Ascending aorta (tissue), 2 donors: ENCODE results near the gene PDLIM4. TPM values are rescaled to one million over a fixed set of nuclear protein-coding genes. Genes with fewer than 3 reads are reported as not detected.

Experiments used
- DNase-seq, 2 donors: peaks; one replicate each; pipeline ENCODE4 v3.0.0-alpha.2; 2019; ENCODE audit warnings: low spot score in 2 of 2
- H3K27ac ChIP-seq, 2 donors: fragments of 200-600 bp; sonication (generic); one replicate each; pipeline ENCODE4 v1.5.1; 2016 to 2017; ENCODE audit warnings: mild to moderate bottlenecking in 1 of 2
- H3K27me3 ChIP-seq: fragments of 200-600 bp; sonication (generic); one replicate; pipeline ENCODE4 v1.5.1; 2017
- H3K36me3 ChIP-seq, 2 donors: fragments of 200-600 bp; sonication (generic); one replicate each; pipeline ENCODE4 v1.5.1; 2016
- H3K4me1 ChIP-seq, 2 donors: fragments of 200-600 bp; sonication (generic); one replicate each; pipeline ENCODE4 v1.5.1; 2016 to 2017; ENCODE audit warnings: mild to moderate bottlenecking in 1 of 2
- H3K4me3 ChIP-seq, 2 donors: fragments of 200-600 bp; sonication (generic); one replicate each; pipeline ENCODE4 v1.5.1; 2016 to 2017; ENCODE audit warnings: mild to moderate bottlenecking in 1 of 2
- H3K9me3 ChIP-seq, 2 donors: fragments of 200-600 bp; sonication (generic); one replicate each; pipeline ENCODE4 v1.5.1; 2016
- CTCF ChIP-seq, 3 experiments: fragments of 200-600 bp in 2 of 3; fragments of 450-650 bp in 1 of 3; sonication (generic) in 2 of 3; IDR thresholded peaks; one replicate each; pipeline ENCODE4 v1.5.1; 2016 to 2019; ENCODE audit warnings: antibody characterized with exemption in 3 of 3, mild to moderate bottlenecking in 1 of 3, moderate library complexity in 1 of 3
- intact Hi-C: fragments of 100-400 bp; cut with DNase I; formaldehyde crosslinking; loops from one replicate; pipeline ENCODE4 v1.15.1; 2023
- total RNA-seq: library from RNA; depleted of rRNA; stranded (reverse); fragments of >200 nt; gene quantifications from one replicate; pipeline ENCODE4 v1.1.0, GENCODE V29; 2016

The PDLIM4 gene
- total RNA-seq, 1 donor from 2014 or later: 49.1 TPM

GRCh38 chr5:132227485-132228240, 29.8 kb upstream of the PDLIM4 start, which contains the start of gene P4HA2:
Gene P4HA2, minus strand, starts transcription at chr5:132227853. Its CDS starts 9,227 bp downstream, at chr5:132218626.
- Histone ChIP-seq H3K4me3 (peak within 1 kb of the TSS; percentile 61 to 83), H3K27ac (peak within 1 kb of the TSS; percentile 84 to 87), H3K27me3 (no peaks in the 10 kb centered on the region), H3K36me3 (no peaks in the 10 kb centered on the region), H3K4me1 (peaks cover 20 to 42% of the 10 kb centered on the region in 2 donors), H3K9me3 (no peaks in the 10 kb centered on the region)
- peak in 2 of 3 experiments; percentile 25 to 27 for TF ChIP-seq CTCF (IDR thresholded peaks at IDR 0.05)
- DNase-seq: peak in 1 of 2 donors; percentile 89
- intact Hi-C loops: loop anchor here (2.0 to 10.0 kb wide), 4 partner anchors 31 to 267 kb away; partner anchors contain the start of gene IRF1

- peak in 1 of 2 donors; percentile 62 for DNase-seq
Measured at GRCh38 chr5:132228241-132229035, 29.1 kb upstream of the PDLIM4 start.

GRCh38 chr5:132229236-132229635, 28.3 kb upstream of the PDLIM4 start:
- Histone ChIP-seq H3K9me3 (no peaks in the 10 kb centered on the region), H3K36me3 (no peaks in the 10 kb centered on the region), H3K27ac (no peak overlapping the region), H3K4me1 (peaks cover 8 to 27% of the 10 kb centered on the region in 2 donors), H3K27me3 (no peaks in the 10 kb centered on the region), H3K4me3 (no peak overlapping the region)
- DNase-seq: no peak
- intact Hi-C loops: loop anchor here (5.0 to 10.0 kb wide), 3 partner anchors 37 to 266 kb away; partner anchors contain the start of gene IRF1
- no peak for TF ChIP-seq CTCF (IDR thresholded peaks at IDR 0.05)

More at GRCh38 chr5:132228241-132229035, 29.1 kb upstream of the PDLIM4 start:
- intact Hi-C loops: loop anchor here (5.0 to 10.0 kb wide), 3 partner anchors 36 to 266 kb away; partner anchors contain the start of gene IRF1
- H3K9me3 ChIP-seq: no peaks in the 10 kb centered on the region
- peaks cover 13 to 34% of the 10 kb centered on the region in 2 donors for H3K4me1 ChIP-seq
- peak overlapping the region; percentile 84 to 87 for H3K27ac ChIP-seq
- no peaks in the 10 kb centered on the region for H3K36me3 ChIP-seq
- TF ChIP-seq CTCF (IDR thresholded peaks at IDR 0.05): no peak
- peak overlapping the region; percentile 61 to 83 for H3K4me3 ChIP-seq
- no peaks in the 10 kb centered on the region for H3K27me3 ChIP-seq

- no peaks in the 10 kb centered on the region for H3K27me3 ChIP-seq
- H3K4me3 ChIP-seq: no peak overlapping the region
- no peak for TF ChIP-seq CTCF (IDR thresholded peaks at IDR 0.05)
Measured at GRCh38 chr5:132230871-132231270, 26.6 kb upstream of the PDLIM4 start.

GRCh38 chr5:132232465-132232864, 25.0 kb upstream of the PDLIM4 start:
- Histone ChIP-seq H3K4me1 (no peaks in the 10 kb centered on the region), H3K4me3 (no peak overlapping the region), H3K27me3 (no peaks in the 10 kb centered on the region), H3K36me3 (no peaks in the 10 kb centered on the region), H3K27ac (no peak overlapping the region), H3K9me3 (no peaks in the 10 kb centered on the region)
- no peak for TF ChIP-seq CTCF (IDR thresholded peaks at IDR 0.05)
- intact Hi-C loops: loop anchor here (10.0 kb wide), 1 partner anchor 62 kb away; the partner anchor contains the start of gene SLC22A4
- DNase-seq: peak in 1 of 2 donors; percentile 31

More at GRCh38 chr5:132230871-132231270, 26.6 kb upstream of the PDLIM4 start:
- Histone ChIP-seq H3K4me1 (peaks cover 0 to 11% of the 10 kb centered on the region in 2 donors), H3K27ac (no peak overlapping the region), H3K9me3 (no peaks in the 10 kb centered on the region), H3K36me3 (no peaks in the 10 kb centered on the region)
- DNase-seq: no peak
- intact Hi-C loops: loop anchor here (10.0 kb wide), 1 partner anchor 64 kb away; the partner anchor contains the start of gene SLC22A4
